ENCODE results near the gene ATP7B.
A peak's percentile ranks its signal among the peaks of the same experiment; 100 is the strongest.
"Not testable (repeated sequence)": the region's sequence is repeated elsewhere in the genome, so short reads cannot be mapped to it uniquely, and the experiment has no call there.

ATP7B gene

DNA sequence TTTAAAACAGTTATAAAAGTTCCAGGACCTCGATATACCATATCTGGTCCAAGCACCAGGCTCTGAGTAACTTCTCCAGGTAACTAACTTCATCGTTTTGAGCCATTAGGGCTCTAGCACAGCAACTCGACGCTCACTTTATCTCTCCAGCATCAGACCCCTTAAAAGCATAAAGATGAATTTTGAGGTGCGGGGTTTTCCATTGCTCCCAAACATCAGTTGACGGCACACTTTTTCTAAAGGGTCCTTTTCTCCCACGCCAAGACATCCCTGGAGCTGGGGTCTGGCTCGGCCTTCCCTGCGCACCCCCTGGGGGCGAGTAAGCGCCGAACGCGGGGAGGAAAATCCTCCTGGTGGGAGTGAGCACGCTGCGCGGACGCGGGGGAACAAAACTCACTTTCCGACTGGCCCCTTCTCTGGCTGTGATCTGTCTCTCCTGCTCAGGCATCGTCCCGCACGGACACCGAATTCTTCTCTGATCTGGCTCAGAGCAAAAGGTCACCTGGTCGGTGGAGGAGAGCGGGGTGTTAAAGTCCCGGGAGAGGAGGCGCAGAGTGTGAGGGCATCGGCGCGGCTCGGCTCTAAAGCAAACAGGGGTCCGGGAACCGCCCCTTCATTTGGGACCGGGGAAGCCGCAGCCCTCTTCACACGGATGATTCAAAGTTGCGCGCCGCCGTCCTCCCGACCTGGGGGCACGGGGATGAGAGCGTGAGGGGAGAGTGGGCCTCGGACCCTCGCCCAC lies at the start of gene ATP7B:
Gene ATP7B, minus strand, starts transcription at position 561 of the 742 bp plus-strand sequence. Its CDS starts 113 bp downstream, at position 448.
- no peak for DNase-seq (ENCODE audit: low read depth)

- DNase-seq (ENCODE audit: low read depth), result no peak
These were observed 42.2 kb upstream of the ATP7B start for GRCh38 chr13:52053460-52053859.

DNA sequence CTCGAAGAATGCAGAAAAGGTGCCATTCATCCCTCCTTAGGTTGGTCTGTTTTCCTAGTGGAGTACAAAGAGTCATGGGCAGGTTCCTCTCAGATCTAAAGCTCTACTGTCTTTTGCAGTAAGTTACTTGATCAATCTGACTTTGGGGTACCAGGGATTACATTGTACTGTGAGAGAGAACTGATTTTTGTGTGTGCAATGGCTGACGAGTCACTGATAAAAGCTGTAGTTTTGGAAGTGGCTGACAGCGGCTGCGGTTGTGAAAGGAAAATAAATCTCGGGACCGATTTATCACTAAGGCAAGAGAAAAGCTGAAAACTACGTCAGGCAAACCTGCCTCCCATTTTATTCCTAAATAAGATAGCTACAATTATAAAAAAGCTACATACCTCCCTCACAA lies 40.1 kb upstream of the ATP7B start:
- no peak for DNase-seq (ENCODE audit: low read depth)

DNA sequence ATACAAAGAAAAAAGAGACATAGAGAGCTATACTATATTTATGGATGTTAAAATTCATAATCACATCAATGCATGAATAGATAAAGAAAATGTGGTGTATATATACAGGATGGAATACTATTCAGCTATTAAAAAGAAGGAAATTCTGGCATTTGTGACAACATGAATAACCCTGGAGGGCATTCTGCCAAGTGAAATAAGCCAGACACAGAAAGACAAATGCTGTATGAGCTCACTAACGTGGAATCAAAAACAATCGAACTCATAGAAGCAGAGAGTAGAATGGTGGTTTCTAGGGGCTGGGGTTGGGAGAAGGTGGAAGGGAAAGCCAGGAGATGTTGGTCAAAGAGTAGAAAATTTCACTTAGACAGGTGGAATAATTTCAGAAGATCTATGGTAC lies 37.3 kb upstream of the ATP7B start:
- DNase-seq (ENCODE audit: low read depth), result no peak

DNA sequence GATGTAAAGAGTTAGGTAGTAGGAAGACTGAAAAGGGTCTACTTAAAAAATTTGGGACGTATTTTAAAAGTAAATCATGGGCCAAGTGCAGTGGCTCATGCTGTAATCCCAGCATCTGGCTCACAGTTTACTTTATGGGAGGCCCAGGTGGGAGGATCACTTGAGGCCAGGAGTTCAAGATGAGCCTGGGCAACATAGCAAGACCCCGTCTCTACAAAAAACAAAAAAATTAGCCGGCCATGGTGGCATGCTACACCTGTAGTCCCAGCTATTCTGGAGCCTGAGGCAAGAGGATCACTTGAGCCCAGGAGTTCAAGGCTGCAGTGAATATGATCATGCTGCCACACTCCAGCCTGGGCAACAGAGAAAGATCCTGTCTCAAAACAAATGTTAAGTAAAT lies 36.2 kb upstream of the ATP7B start:
- no peak for DNase-seq (ENCODE audit: low read depth)

DNA sequence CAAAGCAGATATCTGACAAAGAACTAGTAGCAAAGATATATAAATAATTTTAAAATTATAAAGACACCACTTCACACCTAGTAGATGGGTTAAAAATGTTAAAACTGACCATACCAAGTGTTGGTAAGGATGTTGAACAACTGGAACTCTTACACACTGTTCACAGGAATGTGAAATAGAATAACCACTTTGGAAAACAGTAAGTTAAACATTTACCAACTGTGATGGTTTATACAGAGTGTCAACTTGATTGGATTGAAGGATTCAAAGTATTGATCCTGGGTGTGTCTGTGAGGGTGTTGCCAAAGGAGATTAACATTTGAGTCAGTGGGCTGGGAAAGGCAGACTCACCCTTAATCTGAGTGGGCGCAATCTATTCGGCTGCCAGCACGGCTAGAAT lies 32.4 kb upstream of the ATP7B start:
- no peak for DNase-seq (ENCODE audit: low read depth)

- DNase-seq (ENCODE audit: low read depth), result no peak
These were observed 24.8 kb upstream of the ATP7B start for GRCh38 chr13:52036037-52036436.

DNA sequence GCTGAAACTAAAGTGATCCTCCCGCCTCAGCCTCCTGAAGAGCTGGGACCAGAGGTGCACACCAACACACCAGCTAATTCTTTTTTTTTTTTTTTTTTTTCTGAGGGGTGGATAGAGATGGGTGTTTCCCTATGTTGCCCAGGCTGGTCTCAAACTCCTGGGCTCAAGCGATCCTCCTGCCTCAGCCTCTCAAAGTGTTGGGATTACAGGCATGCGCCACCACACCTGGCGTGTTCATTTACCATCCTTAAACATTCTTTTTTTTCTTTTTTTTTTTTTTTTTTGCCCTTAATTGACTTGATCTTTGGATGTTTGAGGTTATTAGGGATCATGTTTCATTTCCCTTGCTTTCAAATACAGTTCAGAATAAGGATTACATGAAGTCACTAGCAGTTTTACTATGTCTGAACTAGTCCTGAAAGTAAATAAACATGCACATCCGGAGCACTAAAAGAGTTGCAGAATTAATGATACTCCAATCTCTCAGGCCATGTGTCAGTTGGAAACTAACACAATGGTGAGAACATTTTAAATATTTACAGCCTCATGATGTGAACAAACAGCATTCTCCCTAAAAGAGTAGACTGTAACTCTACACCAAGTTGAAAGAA lies 23.5 kb upstream of the ATP7B start:
- DNase-seq (ENCODE audit: low read depth), result no peak

GRCh38 chr13:52033039-52033438 lies 21.8 kb upstream of the ATP7B start:
- DNase-seq (ENCODE audit: low read depth), result no peak

GRCh38 chr13:52030401-52030800 lies 19.2 kb upstream of the ATP7B start:
- not testable (repeated sequence) for DNase-seq (ENCODE audit: low read depth)

- DNase-seq (ENCODE audit: low read depth), result no peak
These were observed 18.3 kb upstream of the ATP7B start for GRCh38 chr13:52029569-52029968.

DNA sequence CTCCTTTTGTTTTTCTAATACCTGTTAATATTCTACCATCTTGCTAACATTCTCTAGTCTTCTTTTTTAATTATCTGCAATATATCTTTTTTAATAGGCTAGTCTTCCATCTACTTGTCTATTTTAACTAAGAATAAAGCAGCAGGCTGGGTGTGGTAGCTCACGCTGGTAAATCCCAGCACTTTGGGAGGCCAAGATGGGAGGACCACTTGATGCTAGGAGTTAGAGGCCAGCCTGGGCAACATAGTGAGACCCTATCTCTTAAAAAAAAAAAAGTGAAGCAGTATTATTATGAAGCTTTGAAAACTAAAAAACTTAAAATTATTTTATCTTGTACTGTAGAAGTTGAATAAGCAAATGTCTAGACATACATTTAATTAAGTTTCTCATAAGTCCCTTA lies 16.6 kb upstream of the ATP7B start:
- no peak for DNase-seq (ENCODE audit: low read depth)

GRCh38 chr13:52026246-52026626 lies 15.0 kb upstream of the ATP7B start:
- no peak for DNase-seq (ENCODE audit: low read depth)

GRCh38 chr13:52025475-52026245 lies 14.4 kb upstream of the ATP7B start:
- no peak for DNase-seq (ENCODE audit: low read depth)

GRCh38 chr13:52024481-52024880 lies 13.2 kb upstream of the ATP7B start, which contains the start of gene UTP14C:
Gene UTP14C, plus strand, starts transcription at chr13:52024691. Its CDS starts 4,114 bp downstream, at chr13:52028805.
- no peak for DNase-seq (ENCODE audit: low read depth)

DNA sequence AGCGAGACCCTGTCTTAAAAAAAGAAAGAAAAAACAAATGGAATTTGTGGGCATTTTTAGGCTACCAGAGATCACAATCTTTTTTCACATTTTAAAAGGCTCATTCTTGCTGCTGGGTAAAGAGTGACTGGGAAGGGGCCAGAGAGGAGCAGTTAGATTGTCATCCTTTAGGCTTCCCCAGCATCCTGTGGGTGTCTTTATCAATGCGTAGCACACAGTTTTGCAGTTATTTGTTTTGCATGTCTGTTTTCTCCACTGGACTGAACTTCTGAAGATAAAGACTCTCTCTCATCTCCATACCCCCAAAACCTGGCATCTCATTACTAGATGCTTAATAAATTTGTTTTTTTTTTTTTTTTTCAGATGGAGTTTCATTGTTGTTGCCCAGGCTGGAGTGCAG lies 11.1 kb upstream of the ATP7B start:
- no peak for DNase-seq (ENCODE audit: low read depth)

DNA sequence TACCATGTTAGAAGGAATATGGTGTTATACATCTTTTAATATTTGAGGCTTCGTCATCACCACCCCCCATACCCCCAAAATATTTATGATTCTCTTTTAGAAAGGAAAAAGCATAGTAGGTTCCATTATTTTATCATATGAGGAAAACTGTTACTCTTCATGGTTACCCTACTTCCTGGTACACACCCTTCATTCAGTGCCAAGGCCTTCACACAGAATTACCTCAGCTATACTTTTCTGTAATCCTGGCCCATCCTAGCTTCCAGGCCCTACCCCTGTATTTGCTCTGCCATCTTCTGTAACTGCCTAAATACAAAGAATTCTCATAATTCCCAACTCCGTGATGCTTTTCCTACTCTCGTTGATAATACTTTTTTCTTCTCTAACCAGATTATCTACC lies 8.9 kb upstream of the ATP7B start:
- DNase-seq (ENCODE audit: low read depth), result no peak

DNA sequence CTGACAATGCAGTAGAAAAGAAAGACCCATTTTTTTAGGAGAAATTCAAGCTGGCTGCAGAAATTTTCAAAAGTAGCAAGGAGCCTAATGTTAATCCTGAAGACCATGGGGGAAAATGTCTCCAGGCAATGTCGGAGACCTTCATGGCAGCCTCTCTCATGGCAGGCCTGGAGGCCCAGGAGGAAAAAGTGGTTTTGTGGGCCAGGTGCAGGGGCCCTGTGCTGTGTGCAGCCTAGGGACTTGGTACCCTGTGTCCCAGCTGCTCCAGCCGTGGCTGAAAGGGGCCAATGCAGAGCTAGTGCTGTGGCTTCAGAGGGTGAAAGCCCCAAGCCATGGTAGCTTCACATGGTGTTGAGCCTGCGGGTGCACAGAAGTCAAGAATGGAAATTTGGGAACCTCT lies 5.0 kb upstream of the ATP7B start:
- DNase-seq (ENCODE audit: low read depth), result no peak

GRCh38 chr13:52012512-52012836 lies 1.2 kb upstream of the ATP7B start:
- DNase-seq (ENCODE audit: low read depth), result no peak

DNA sequence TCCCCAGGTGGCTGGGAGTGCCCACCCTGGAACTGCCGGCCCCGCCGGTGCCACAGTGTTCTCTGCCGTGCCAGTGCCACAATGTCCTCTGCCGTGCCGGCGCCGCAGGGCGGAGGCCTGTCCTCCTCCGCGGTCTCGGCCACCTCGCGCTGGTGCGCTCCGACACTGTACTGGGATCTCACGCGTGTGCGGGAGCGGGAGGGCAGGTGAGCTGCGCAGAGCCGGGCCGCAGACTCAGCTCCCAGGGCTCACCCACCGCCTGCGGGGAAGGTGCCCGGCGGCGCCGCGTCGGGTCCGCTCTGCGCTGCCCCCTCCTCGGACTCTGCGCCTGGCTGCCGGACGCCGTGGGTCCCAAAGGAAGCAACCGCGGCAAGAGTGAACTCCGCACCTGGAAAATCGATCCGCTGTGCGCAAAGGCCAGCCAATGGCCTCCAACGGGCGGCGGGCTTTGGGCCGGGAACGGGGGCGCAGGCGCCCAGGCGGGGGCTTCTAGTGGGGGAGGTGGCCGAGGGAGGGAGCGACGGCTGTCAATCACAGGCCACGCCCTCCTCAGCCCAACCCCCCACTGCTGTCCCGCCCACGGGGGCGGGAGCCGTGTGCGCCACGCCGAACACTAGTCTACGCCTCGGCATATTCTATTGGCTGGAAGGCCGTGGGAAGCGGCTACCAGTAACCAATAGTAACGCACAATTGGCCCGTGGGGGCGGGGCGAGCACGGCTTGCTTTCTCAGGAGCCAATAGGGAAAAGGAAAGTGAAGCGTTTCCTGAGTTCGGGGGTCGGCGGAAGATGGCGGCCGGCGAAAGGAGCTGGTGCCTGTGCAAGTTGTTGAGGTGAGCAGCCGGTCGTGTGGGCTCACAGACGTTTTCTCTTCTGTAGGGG lies 622 bp upstream of the ATP7B start, which contains the start of gene ALG11:
Gene ALG11, plus strand, starts transcription at position 767 of the 880 bp plus-strand sequence. Its CDS starts 21 bp downstream, at position 788.
- DNase-seq (ENCODE audit: low read depth), result peak; percentile 97

- no peak for DNase-seq (ENCODE audit: low read depth)
These were observed 1.3 kb downstream of the ATP7B start for GRCh38 chr13:52009946-52010345.
